ENCODE data around the gene GNG10.
A peak's percentile ranks its signal among the peaks of the same experiment; 100 is the strongest.

GNG10 gene

GRCh38 chr9:111621895-111622480 is 39.4 kb upstream of the GNG10 start:
- Histone ChIP-seq H3F3A (ENCODE audit: insufficient read depth) (no peaks in the 10 kb centered on the region), H3K27me3 (ENCODE audit: low read length) (no peaks in the 10 kb centered on the region), H3K4me2 (ENCODE audit: low read depth, low read length, poor library complexity, severe bottlenecking) (no peak overlapping the region), H2AFZ (ENCODE audit: low read depth, low read length, severe bottlenecking) (no peak overlapping the region), H3K4me3 (ENCODE audit: insufficient read depth, low read length, poor library complexity, severe bottlenecking) (no peak overlapping the region), H3K9ac (ENCODE audit: low read length) (no peak overlapping the region), H4K20me1 (ENCODE audit: low read depth, low read length) (no peaks in the 10 kb centered on the region), H3K9me3 (ENCODE audit: insufficient read depth, low read length) (no peaks in the 10 kb centered on the region), H3K36me3 (ENCODE audit: low read length) (no peaks in the 10 kb centered on the region), H3K79me2 (ENCODE audit: insufficient read depth, low read length) (no peaks in the 10 kb centered on the region), H3K27ac (ENCODE audit: low read depth, low read length) (no peak overlapping the region), H3K9me2 (replicated peaks; ENCODE audit: insufficient read depth, low read length) (no peaks in the 10 kb centered on the region)
- TF ChIP-seq, protein P1, sequence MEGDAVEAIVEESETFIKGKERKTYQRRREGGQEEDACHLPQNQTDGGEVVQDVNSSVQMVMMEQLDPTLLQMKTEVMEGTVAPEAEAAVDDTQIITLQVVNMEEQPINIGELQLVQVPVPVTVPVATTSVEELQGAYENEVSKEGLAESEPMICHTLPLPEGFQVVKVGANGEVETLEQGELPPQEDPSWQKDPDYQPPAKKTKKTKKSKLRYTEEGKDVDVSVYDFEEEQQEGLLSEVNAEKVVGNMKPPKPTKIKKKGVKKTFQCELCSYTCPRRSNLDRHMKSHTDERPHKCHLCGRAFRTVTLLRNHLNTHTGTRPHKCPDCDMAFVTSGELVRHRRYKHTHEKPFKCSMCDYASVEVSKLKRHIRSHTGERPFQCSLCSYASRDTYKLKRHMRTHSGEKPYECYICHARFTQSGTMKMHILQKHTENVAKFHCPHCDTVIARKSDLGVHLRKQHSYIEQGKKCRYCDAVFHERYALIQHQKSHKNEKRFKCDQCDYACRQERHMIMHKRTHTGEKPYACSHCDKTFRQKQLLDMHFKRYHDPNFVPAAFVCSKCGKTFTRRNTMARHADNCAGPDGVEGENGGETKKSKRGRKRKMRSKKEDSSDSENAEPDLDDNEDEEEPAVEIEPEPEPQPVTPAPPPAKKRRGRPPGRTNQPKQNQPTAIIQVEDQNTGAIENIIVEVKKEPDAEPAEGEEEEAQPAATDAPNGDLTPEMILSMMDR (IDR thresholded peaks at IDR 0.05; ENCODE audit: insufficient read depth, low read length, poor library complexity, severe bottlenecking) = peak; percentile 51
- TF ChIP-seq EZH2phosphoT487 (conservative IDR thresholded peaks at IDR 0.05; ENCODE audit: low read length) = no peak

DNA sequence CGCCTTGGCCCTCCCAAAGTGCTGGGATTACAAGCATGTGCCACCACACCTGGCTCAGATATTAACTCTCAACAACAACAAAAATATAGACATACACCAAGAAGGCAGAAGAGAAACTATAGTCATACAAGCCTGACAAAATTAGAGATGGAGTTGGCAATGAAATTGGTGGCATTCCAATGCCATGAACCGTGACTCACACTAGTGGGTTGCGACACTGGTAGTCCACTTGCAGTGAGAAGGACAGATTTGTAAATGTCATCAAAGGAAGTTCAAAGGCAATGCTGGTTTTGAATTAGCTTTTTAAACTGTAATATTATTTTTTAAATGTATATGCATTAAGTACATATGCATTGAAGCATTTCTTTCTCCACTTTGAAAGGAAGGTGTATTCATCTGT is 38.8 kb upstream of the GNG10 start:
- no peaks in the 10 kb centered on the region for H3K36me3 ChIP-seq (ENCODE audit: low read length)
- H3K4me2 ChIP-seq (ENCODE audit: low read depth, low read length, poor library complexity, severe bottlenecking) = no peak overlapping the region
- TF ChIP-seq, protein P1 (IDR thresholded peaks at IDR 0.05; ENCODE audit: insufficient read depth, low read length, poor library complexity, severe bottlenecking) = no peak
- no peak overlapping the region for H3K4me3 ChIP-seq (ENCODE audit: insufficient read depth, low read length, poor library complexity, severe bottlenecking)
- H4K20me1 ChIP-seq (ENCODE audit: low read depth, low read length) = no peaks in the 10 kb centered on the region
- H3K9me2 ChIP-seq (replicated peaks; ENCODE audit: insufficient read depth, low read length) = no peaks in the 10 kb centered on the region
- no peak overlapping the region for H3K9ac ChIP-seq (ENCODE audit: low read length)
- no peaks in the 10 kb centered on the region for H3F3A ChIP-seq (ENCODE audit: insufficient read depth)
- no peaks in the 10 kb centered on the region for H3K27me3 ChIP-seq (ENCODE audit: low read length)
- no peak overlapping the region for H3K27ac ChIP-seq (ENCODE audit: low read depth, low read length)
- H3K79me2 ChIP-seq (ENCODE audit: insufficient read depth, low read length) = no peaks in the 10 kb centered on the region
- H3K9me3 ChIP-seq (ENCODE audit: insufficient read depth, low read length) = no peaks in the 10 kb centered on the region
- H2AFZ ChIP-seq (ENCODE audit: low read depth, low read length, severe bottlenecking) = no peak overlapping the region

- Histone ChIP-seq H3K79me2 (ENCODE audit: insufficient read depth, low read length) (peaks cover 10% of the 10 kb centered on the region), H3K9me3 (ENCODE audit: insufficient read depth, low read length) (no peaks in the 10 kb centered on the region), H3K36me3 (ENCODE audit: low read length) (no peaks in the 10 kb centered on the region), H4K20me1 (ENCODE audit: low read depth, low read length) (no peaks in the 10 kb centered on the region), H3K4me3 (ENCODE audit: insufficient read depth, low read length, poor library complexity, severe bottlenecking) (no peak overlapping the region), H3F3A (ENCODE audit: insufficient read depth) (no peaks in the 10 kb centered on the region), H2AFZ (ENCODE audit: low read depth, low read length, severe bottlenecking) (no peak overlapping the region), H3K9me2 (replicated peaks; ENCODE audit: insufficient read depth, low read length) (no peaks in the 10 kb centered on the region), H3K9ac (ENCODE audit: low read length) (no peak overlapping the region), H3K27me3 (ENCODE audit: low read length) (no peaks in the 10 kb centered on the region), H3K4me2 (ENCODE audit: low read depth, low read length, poor library complexity, severe bottlenecking) (no peak overlapping the region), H3K27ac (ENCODE audit: low read depth, low read length) (no peak overlapping the region)
- TF ChIP-seq, protein P1 (IDR thresholded peaks at IDR 0.05; ENCODE audit: insufficient read depth, low read length, poor library complexity, severe bottlenecking) = no peak
- TF ChIP-seq EZH2phosphoT487 (conservative IDR thresholded peaks at IDR 0.05; ENCODE audit: low read length) = no peak
These were observed 34.0 kb upstream of the GNG10 start for GRCh38 chr9:111627260-111627963.

All from SU-DHL-6 (cell line).